ENCODE data around the gene WDPCP. TPM values are rescaled to one million over a fixed set of nuclear protein-coding genes. Genes with fewer than 3 reads are reported as not detected.

Gene WDPCP
- total and polyA plus RNA-seq, 10 of the 15 experiments (the other 5 are each of a cell fraction or from before 2014, with no cell fraction given): 2.1 to 7.9 (median 4.6) TPM

GRCh38 chr2:63225964-63226686 lies 362.2 kb downstream of the WDPCP start:
- TF ChIP-seq SREBF2 (IDR thresholded peaks at IDR 0.05; ENCODE audit: low read length): no peak
- no peak for TF ChIP-seq SMC3 (IDR thresholded peaks at IDR 0.05; ENCODE audit: borderline replicate concordance, low read length)
- TF ChIP-seq MXI1 (IDR thresholded peaks at IDR 0.05; ENCODE audit: low read depth, low read length): no peak
- no peak for TF ChIP-seq PAX8 (IDR thresholded peaks at IDR 0.05)
- TF ChIP-seq CREM (IDR thresholded peaks at IDR 0.05; ENCODE audit: low read depth): no peak
- TF ChIP-seq SIN3A (IDR thresholded peaks at IDR 0.05; ENCODE audit: low read depth, low read length): no peak
- no peak for TF ChIP-seq SUZ12 (IDR thresholded peaks at IDR 0.05; ENCODE audit: unreplicated experiment)
- no peak for TF ChIP-seq PRDM15 (CRISPR knock-in tag; IDR thresholded peaks at IDR 0.05)
- ATAC-seq: no peak
- SMC1A ChIA-PET (ENCODE audit: uncharacterized antibody, unreplicated experiment): interaction anchor here (1.1 to 1.5 kb wide), 2 partner anchors 15 to 82 kb away, joined by 3 to 4 read pairs; no protein-coding TSS in a partner anchor
- Histone ChIP-seq H3K4me3 (no peak overlapping the region), H2AFZ (ENCODE audit: control insufficient read depth, low read depth, low read length) (no peak overlapping the region), H3K4me2 (ENCODE audit: control insufficient read depth, insufficient read depth) (no peak overlapping the region), H3K79me2 (ENCODE audit: control insufficient read depth, insufficient read depth, low read length) (no peaks in the 10 kb centered on the region), H3K36me3 (ENCODE audit: control insufficient read depth in 2 of 2, insufficient read depth in 2 of 2, low read length in 1 of 2) (no peaks in the 10 kb centered on the region), H3K27ac (ENCODE audit: control insufficient read depth, insufficient read depth) (no peak overlapping the region), H3K9me3 (replicated peaks; ENCODE audit: control insufficient read depth, insufficient read depth, low read length) (no peaks in the 10 kb centered on the region), H3K9ac (ENCODE audit: control insufficient read depth, insufficient read depth, low read length) (no peak overlapping the region), H3K27me3 (replicated peaks in 1 of 2; ENCODE audit: control insufficient read depth in 2 of 2, insufficient read depth in 2 of 2, low read length in 1 of 2) (no peaks in the 10 kb centered on the region), H4K20me1 (ENCODE audit: control insufficient read depth, insufficient read depth) (no peaks in the 10 kb centered on the region), H3K4me1 (ENCODE audit: control insufficient read depth, insufficient read depth, low read length) (no peaks in the 10 kb centered on the region)
- intact Hi-C loops (cut with micrococcal nuclease; ENCODE audit: unreplicated experiment): no loop called here
- in situ Hi-C loops (cut with MboI): no loop called here
- WGBS (ENCODE audit: insufficient coverage, insufficient replicate concordance, low lambda C conversion rate, missing lambda C conversion rate): 32% methylated on average over 1 of the region's 1 CpG
- POLR2A ChIA-PET: no interaction called here
- CTCF ChIA-PET: interaction anchor here (0.6 kb wide), 1 partner anchor 1288 kb away, joined by 3 read pairs; no protein-coding TSS in a partner anchor
- peak; percentile 59 for FAIRE-seq
- RAD21 ChIA-PET (ENCODE audit: unreplicated experiment): no interaction called here
- no TSS peak for BruUV-seq (replicated peaks)
- no peak for DNase-seq (ENCODE audit: low read depth, low spot score)
